Measurements from ENCODE around the gene TXNL4B. TPM values are rescaled to one million over a fixed set of nuclear protein-coding genes. Genes with fewer than 3 reads are reported as not detected.
"Not testable (repeated sequence)": the region's sequence is repeated elsewhere in the genome, so short reads cannot be mapped to it uniquely, and the experiment has no call there.

Gene TXNL4B
- total RNA-seq, 1 experiment from 2014 or later = 24.2 TPM

- DNase-seq (ENCODE audit: low read depth) = no peak
Measured at GRCh38 chr16:72073560-72074230, 19.7 kb downstream of the TXNL4B start.

DNA sequence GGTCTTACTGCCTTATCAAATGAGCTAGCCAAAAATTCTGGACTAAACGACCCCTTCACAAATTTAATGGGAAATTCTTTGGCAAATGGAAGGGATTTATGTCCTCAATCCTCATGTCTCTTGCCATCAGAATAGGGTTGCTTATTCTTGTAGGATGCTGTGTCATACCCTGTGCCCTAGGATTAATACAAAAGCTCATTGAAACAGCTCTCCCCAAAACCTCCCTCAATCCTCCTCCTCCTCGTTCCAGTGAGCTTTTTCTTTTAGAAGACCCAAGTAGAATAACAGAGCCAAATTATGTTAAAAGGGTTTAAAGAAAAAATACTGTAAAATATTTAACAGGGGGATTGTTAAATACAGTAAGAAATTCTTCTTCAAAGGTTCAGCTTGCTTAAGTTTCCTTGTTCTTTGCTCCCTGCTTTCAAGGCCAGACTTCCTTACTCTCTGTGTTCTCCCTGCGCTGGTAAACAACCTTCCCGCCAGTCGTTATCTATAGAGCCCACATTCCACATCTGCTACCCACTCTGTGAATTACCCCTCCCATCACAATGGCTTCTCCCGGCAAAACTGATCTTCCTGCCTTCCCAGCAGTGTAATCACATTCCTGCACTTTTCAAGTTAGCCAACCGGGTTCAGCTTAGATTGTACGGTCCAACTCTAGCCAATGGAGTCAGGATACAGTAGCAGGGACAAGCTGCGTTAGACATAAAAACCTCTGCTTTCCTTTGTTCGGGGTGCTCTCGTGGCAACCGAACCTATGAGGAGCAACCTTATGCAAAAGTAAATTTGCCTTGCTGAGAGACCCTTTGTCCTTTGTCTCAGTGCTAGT is 20.7 kb downstream of the TXNL4B start:
- no peak for DNase-seq (ENCODE audit: low read depth)

- no peak for DNase-seq (ENCODE audit: low read depth)
Measured at GRCh38 chr16:72068930-72069329, 24.5 kb downstream of the TXNL4B start.

DNA sequence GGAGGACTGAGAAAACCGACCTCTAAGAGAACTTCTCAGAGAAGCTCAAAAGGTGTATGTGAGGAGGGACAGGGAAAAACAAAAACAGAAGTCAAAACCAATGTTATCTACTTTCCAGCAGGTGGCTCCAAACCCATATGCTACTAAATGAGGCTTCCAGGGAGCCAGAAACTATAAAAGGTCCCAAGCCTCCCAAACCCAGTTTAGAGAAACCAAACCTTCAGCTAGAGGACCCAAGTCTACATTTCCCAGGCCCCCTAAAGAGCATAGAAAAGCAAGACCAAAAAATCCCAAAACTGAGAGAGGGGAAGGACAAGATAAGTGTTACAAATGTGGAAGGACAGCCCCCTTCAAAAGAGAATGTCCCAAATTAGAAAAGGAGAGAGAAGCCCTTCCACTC is 26.7 kb downstream of the TXNL4B start:
- DNase-seq (ENCODE audit: low read depth) = peak; percentile 4

GRCh38 chr16:72064361-72064894 is 29.0 kb downstream of the TXNL4B start:
- DNase-seq (ENCODE audit: low read depth) = no peak

DNA sequence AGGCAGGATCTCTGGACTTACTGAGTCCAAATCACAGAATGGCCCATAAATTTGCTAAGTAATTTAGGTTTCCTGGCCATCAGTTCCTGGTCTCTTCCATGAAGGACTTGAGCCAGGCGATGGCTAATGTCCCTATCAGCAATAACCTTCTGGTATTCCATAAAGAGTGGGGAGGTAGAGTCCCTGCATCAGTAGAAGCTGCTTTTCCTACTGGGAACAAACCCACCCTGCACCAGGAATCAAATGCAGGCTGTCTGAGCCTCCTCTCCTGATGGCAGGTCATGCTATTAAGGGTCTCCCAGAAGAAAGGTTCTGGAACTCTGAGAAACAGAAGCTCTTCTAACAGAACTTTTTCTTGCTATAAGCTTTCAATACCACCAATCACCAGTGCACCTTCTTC is 31.9 kb downstream of the TXNL4B start:
- no peak for DNase-seq (ENCODE audit: low read depth)

DNA sequence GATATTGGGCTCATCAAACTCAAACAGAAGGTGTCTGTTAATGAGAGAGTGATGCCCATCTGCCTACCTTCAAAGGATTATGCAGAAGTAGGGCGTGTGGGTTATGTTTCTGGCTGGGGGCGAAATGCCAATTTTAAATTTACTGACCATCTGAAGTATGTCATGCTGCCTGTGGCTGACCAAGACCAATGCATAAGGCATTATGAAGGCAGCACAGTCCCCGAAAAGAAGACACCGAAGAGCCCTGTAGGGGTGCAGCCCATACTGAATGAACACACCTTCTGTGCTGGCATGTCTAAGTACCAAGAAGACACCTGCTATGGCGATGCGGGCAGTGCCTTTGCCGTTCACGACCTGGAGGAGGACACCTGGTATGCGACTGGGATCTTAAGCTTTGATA is 33.0 kb downstream of the TXNL4B start:
- DNase-seq (ENCODE audit: low read depth) = no peak

DNA sequence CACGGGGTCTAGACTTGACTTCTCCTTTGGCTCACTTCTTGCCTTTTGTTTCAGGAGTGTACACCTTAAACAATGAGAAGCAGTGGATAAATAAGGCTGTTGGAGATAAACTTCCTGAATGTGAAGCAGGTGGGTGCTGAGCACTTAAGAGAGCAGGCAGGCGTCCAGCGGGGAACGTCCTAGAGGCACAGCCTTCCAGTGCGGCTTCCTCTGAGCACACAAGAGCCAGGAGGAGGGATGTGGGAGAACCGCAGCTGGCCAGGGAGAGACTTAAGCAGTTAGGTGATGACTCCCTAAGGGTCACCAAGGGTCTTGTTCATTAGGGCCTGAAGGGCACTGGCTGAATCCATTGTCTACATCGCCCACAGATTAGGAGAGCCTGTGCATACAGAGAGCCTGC is 34.4 kb downstream of the TXNL4B start:
- not testable (repeated sequence) for DNase-seq (ENCODE audit: low read depth)

GRCh38 chr16:72057313-72057712 is 36.1 kb downstream of the TXNL4B start:
- not testable (repeated sequence) for DNase-seq (ENCODE audit: low read depth)

DNA sequence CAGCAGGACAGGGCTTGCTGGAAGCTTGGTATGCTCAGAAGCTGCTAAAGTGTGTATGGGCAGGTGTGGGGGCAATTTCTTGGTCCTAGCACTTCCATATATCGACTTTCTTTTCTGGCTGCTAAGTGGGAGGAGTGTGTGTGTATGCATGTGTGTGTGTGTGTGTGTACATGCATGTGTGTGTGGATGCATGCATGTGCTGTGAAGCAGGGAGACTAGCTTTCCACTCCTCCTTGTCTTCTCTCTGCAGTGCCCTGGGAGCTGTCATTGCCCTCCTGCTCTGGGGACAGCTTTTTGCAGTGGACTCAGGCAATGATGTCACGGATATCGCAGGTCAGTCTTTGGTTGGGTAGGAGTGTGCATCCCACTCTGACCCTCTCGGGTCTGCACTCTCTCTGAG is 37.5 kb downstream of the TXNL4B start:
- DNase-seq (ENCODE audit: low read depth) = no peak

- DNase-seq (ENCODE audit: low read depth) = not testable (repeated sequence)
Measured at GRCh38 chr16:72054254-72054847, 39.1 kb downstream of the TXNL4B start, which contains the start of gene HP. Gene HP (plus strand): TSS chr16:72054505. CDS start chr16:72054653, 148 bp downstream.

GRCh38 chr16:72051818-72052217 is 41.6 kb downstream of the TXNL4B start:
- DNase-seq (ENCODE audit: low read depth) = no peak

DNA sequence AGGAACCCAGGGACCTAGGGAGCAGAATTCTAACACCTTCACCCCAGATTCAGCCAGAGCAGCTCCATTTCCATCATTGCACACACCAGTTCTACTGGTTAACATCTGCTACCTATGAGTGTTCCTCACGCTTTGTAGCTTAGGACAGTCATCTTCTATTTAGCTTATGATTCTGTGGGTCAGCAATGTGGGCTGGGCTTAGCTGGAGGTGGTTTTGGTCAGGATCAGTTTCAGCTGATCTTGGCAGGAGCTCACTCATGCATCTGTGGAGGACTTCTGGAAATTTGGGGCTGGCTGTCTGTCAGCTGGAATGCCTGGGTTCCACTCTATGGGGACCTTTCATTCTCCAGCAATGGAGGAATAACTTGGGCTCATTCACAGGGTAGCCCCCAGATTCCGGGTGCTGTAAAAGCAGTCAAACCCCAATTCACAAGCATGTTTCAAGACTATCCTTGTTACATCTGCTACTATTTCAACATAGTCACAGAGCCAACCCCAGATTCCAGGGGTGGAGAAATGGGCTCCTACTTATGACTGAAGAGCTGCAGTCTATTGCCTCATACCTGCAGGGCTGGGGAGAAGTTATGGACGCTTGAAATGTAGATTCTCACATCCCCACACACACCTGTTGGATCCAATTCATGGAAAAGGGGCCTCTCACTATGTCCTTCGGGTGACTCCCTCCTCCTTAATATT is 42.5 kb downstream of the TXNL4B start:
- DNase-seq (ENCODE audit: low read depth) = no peak

DNA sequence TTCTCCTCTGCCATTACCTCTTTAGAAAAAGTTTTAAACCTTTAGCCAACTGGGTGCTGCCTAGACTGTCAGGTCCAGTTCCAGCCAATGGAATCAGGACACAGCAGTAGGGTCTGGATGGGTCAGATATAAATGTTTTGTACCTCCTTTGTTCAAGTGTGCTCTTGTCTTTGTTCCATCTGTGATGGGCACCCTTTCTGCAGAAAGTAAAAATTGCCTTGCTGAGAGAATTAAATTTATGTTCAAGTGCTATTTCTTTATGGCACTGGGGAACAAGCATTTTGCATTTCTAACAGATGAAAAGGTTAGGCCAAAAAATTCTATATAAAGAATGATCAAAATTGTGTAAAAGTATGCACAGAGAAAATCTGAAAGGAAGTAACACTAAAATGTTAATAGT is 44.3 kb downstream of the TXNL4B start:
- DNase-seq (ENCODE audit: low read depth) = no peak

DNA sequence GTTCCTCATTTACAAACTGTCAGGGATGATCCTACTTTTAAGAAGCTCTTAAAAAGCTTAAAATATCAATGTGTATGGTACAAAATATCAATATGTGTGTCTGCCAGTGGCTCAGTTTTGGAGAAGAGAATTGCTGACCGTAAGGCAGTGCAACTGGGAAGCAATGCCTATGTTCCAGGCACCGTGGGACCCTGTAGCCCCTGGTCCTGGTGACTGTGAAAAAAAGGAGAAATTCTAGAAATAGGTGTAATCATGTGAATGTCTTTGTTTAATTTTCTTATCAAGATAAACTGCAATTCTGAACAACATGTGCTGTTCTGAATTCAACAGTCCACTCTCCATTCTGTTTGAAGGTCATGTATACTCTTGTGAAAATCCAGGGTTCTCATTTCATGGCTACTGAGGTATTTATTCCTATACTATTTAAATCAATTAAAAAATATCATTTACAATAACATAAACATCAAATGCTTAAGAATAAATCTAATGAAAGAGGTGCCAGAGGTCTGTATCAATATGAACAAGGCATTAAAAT is 48.5 kb downstream of the TXNL4B start:
- no peak for DNase-seq (ENCODE audit: low read depth)

GRCh38 chr16:72044296-72044695 is 49.1 kb downstream of the TXNL4B start:
- no peak for DNase-seq (ENCODE audit: low read depth)

DNA sequence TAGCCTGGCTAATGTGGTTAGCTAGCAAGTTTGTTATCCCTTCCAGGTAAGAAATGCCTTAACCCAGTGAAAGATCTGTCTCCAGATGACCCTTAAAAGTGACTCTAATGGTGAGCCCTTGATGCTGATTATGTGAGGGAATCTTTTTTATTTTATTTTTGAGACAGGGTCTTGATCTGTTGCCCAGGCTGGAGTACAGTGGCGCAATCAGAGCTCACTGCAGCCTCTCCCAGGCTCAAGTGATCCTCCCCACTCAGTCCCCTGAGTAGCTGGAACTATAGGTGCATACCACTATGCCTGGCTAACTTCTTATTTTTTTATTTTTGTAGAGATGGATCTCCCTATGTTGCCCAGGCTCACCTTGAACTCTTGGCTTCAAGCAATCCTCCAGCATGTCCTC is 49.9 kb downstream of the TXNL4B start:
- DNase-seq (ENCODE audit: low read depth) = no peak

- DNase-seq (ENCODE audit: low read depth) = no peak
Measured at GRCh38 chr16:72043058-72043457, 50.4 kb downstream of the TXNL4B start.

- peak; percentile 6 for DNase-seq (ENCODE audit: low read depth)
Measured at GRCh38 chr16:72042157-72042660, 51.2 kb downstream of the TXNL4B start.

DNA sequence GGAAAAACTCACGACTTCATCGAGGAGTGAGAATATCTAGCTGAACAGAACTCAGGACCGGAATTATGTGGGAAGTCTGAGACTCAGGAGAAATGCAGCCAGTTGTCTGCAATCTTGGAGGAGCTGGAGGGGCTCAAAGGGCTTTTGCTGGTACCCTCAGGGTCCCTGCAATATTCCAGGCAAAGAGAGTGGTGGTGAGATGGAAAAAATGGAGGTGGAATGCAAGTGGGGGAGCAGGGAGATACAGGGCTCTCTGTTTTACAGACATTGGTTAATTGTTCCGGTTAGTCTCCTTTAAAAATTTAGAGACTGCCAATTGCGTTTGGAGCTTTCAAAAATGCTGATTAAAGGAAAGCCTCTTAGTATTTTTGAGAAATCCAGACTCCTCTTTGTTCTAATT is 57.3 kb downstream of the TXNL4B start:
- DNase-seq (ENCODE audit: low read depth) = no peak

Data from Daoy (cell line).